Chondrocyte (in vitro differentiated cells): ENCODE results near the gene FAM209B. TPM values are rescaled to one million over a fixed set of nuclear protein-coding genes. Genes with fewer than 3 reads are reported as not detected.
"Not testable (repeated sequence)": the region's sequence is repeated elsewhere in the genome, so short reads cannot be mapped to it uniquely, and the experiment has no call there.

Experiments
- DNase-seq: peaks from one replicate; pipeline ENCODE4 v3.0.0; 2021; ENCODE audit warnings: mixed read lengths, low spot score
- H3K27ac Mint-ChIP-seq: one replicate; pipeline ENCODE4 v1.8.0; 2021; ENCODE audit warnings: mild to moderate bottlenecking, moderate library complexity, mixed read lengths; ENCODE audit not compliant: unreplicated experiment
- H3K27me3 Mint-ChIP-seq: 2 replicates; pipeline ENCODE4 v1.8.0; 2021; ENCODE audit warnings: low read depth, mixed read lengths
- H3K36me3 Mint-ChIP-seq: 2 replicates; pipeline ENCODE4 v1.8.0; 2021; ENCODE audit warnings: low read depth, mixed read lengths
- H3K4me1 Mint-ChIP-seq: 2 replicates; pipeline ENCODE4 v1.8.0; 2021; ENCODE audit warnings: low read depth, mild to moderate bottlenecking, mixed read lengths
- H3K4me3 Mint-ChIP-seq: one replicate; pipeline ENCODE4 v1.8.0; 2021; ENCODE audit warnings: mild to moderate bottlenecking, moderate library complexity, mixed read lengths; ENCODE audit not compliant: unreplicated experiment
- H3K9me3 Mint-ChIP-seq: 2 replicates; pipeline ENCODE4 v1.8.0; 2021; ENCODE audit warnings: low read depth, mixed read lengths
- CTCF ChIP-seq: fragments of 200-600 bp; sonication (generic); IDR thresholded peaks from 2 replicates; pipeline ENCODE4 v1.5.0; 2021; ENCODE audit warnings: antibody characterized with exemption, mild to moderate bottlenecking, moderate library complexity
- total RNA-seq: library from RNA; stranded (reverse); gene quantifications from 3 replicates; pipeline ENCODE4 v1.2.1, GENCODE V29; 2021

Gene FAM209B
- total RNA-seq, 1 donor from 2014 or later: not detected

- peaks cover 10% of the 10 kb centered on the region for H3K9me3 Mint-ChIP-seq
- DNase-seq: peak; percentile 9
- H3K27ac Mint-ChIP-seq: no peak overlapping the region
- peaks cover 29% of the 10 kb centered on the region for H3K36me3 Mint-ChIP-seq
- no peak for TF ChIP-seq CTCF
- no peak overlapping the region for H3K4me3 Mint-ChIP-seq
- H3K27me3 Mint-ChIP-seq: no peaks in the 10 kb centered on the region
- peaks cover 18% of the 10 kb centered on the region for H3K4me1 Mint-ChIP-seq
Measured at GRCh38 chr20:56519551-56519950, 13.5 kb upstream of the FAM209B start.

GRCh38 chr20:56520180-56520579 is 12.9 kb upstream of the FAM209B start:
- H3K36me3 Mint-ChIP-seq: peaks cover 29% of the 10 kb centered on the region
- no peaks in the 10 kb centered on the region for H3K27me3 Mint-ChIP-seq
- DNase-seq: peak; percentile 59
- H3K27ac Mint-ChIP-seq: no peak overlapping the region
- peaks cover 16% of the 10 kb centered on the region for H3K4me1 Mint-ChIP-seq
- no peak overlapping the region for H3K4me3 Mint-ChIP-seq
- H3K9me3 Mint-ChIP-seq: peaks cover 10% of the 10 kb centered on the region
- no peak for TF ChIP-seq CTCF

GRCh38 chr20:56520746-56521354 is 12.2 kb upstream of the FAM209B start:
- not testable (repeated sequence) for H3K4me1 Mint-ChIP-seq, H3K4me3 Mint-ChIP-seq, H3K27ac Mint-ChIP-seq, H3K9me3 Mint-ChIP-seq, H3K27me3 Mint-ChIP-seq
- peak; percentile 11 for DNase-seq
- H3K36me3 Mint-ChIP-seq: peaks cover 29% of the 10 kb centered on the region

GRCh38 chr20:56522311-56522710 is 10.7 kb upstream of the FAM209B start:
- Mint-ChIP-seq H3K4me3 (no peak overlapping the region), H3K27ac (no peak overlapping the region), H3K36me3 (peaks cover 29% of the 10 kb centered on the region), H3K4me1 (no peaks in the 10 kb centered on the region), H3K9me3 (peaks cover 10% of the 10 kb centered on the region), H3K27me3 (no peaks in the 10 kb centered on the region)
- no peak for TF ChIP-seq CTCF
- peak; percentile 38 for DNase-seq

GRCh38 chr20:56524444-56524843 is 8.6 kb upstream of the FAM209B start, which contains the start of gene FAM209A:
Gene FAM209A (plus strand): TSS chr20:56524744. CDS start chr20:56524809, 65 bp downstream.
- H3K27me3 Mint-ChIP-seq, H3K4me1 Mint-ChIP-seq, H3K4me3 Mint-ChIP-seq, H3K27ac Mint-ChIP-seq, H3K9me3 Mint-ChIP-seq: not testable (repeated sequence)
- peaks cover 16% of the 10 kb centered on the region for H3K36me3 Mint-ChIP-seq
- DNase-seq: peak; percentile 67

- Mint-ChIP-seq H3K4me1 (no peaks in the 10 kb centered on the region), H3K27me3 (no peaks in the 10 kb centered on the region), H3K27ac (no peak overlapping the region), H3K9me3 (no peaks in the 10 kb centered on the region), H3K4me3 (no peak overlapping the region), H3K36me3 (no peaks in the 10 kb centered on the region)
- TF ChIP-seq CTCF: no peak
- peak; percentile 64 for DNase-seq
Measured at GRCh38 chr20:56527521-56527920, 5.5 kb upstream of the FAM209B start.
